Neuronal stem cell (in vitro differentiated cells): ENCODE measurements around the gene ADRA2A.
A peak's percentile ranks its signal among the peaks of the same experiment; 100 is the strongest.

ENCODE experiments used
- DNase-seq: peaks from one replicate; pipeline ENCODE4 v3.0.0-alpha.2; 2013; ENCODE audit warnings: low spot score
- H2AFZ ChIP-seq: one replicate; pipeline ENCODE4 v1.6.1; 2013; ENCODE audit warnings: mild to moderate bottlenecking, low read length, inconsistent platforms
- H2AK5ac ChIP-seq: 2 replicates; pipeline ENCODE4 v1.6.1; 2013; ENCODE audit warnings: low read depth, mild to moderate bottlenecking, inconsistent platforms, low read length, moderate library complexity, mixed read lengths
- H2BK120ac ChIP-seq: 2 replicates; pipeline ENCODE4 v1.6.1; 2013; ENCODE audit warnings: low read depth, mild to moderate bottlenecking, inconsistent platforms, low read length, moderate library complexity, mixed read lengths
- H2BK12ac ChIP-seq: one replicate; pipeline ENCODE4 v1.6.1; 2013; ENCODE audit warnings: low read length, inconsistent platforms
- H2BK15ac ChIP-seq: 2 replicates; pipeline ENCODE4 v1.6.1; 2013; ENCODE audit warnings: mild to moderate bottlenecking, low read length, inconsistent platforms, mixed read lengths
- H2BK5ac ChIP-seq: one replicate; pipeline ENCODE4 v1.6.1; 2013; ENCODE audit warnings: inconsistent platforms, mild to moderate bottlenecking, low read length, moderate library complexity
- H3K14ac ChIP-seq: one replicate; pipeline ENCODE4 v1.6.1; 2013; ENCODE audit warnings: low read length, inconsistent platforms
- H3K18ac ChIP-seq: 2 replicates; pipeline ENCODE4 v1.6.1; 2013; ENCODE audit warnings: low read length, inconsistent platforms
- H3K23ac ChIP-seq: 2 replicates; pipeline ENCODE4 v1.6.1; 2013; ENCODE audit warnings: low read depth, mild to moderate bottlenecking, mixed read lengths, low read length, inconsistent platforms; ENCODE audit not compliant: poor library complexity
- H3K27ac ChIP-seq: replicated peaks from 3 replicates; pipeline ENCODE4 v1.5.1; 2013; ENCODE audit warnings: low read length, inconsistent platforms
- H3K27me3 ChIP-seq, 3 experiments: 2 replicates each; pipeline ENCODE4 v1.6.1; 2013; ENCODE audit warnings: low read length in 3 of 3, mild to moderate bottlenecking in 2 of 3, inconsistent platforms in 1 of 3, low read depth in 1 of 3, mixed read lengths in 1 of 3, moderate library complexity in 1 of 3; ENCODE audit not compliant: control insufficient read depth in 3 of 3, insufficient read depth in 3 of 3
- H3K36me3 ChIP-seq, 2 donors: replicated peaks in 1 of 2; 2 replicates each; pipeline ENCODE4 v1.6.1; 2013; ENCODE audit warnings: low read length in 2 of 2; ENCODE audit not compliant: control insufficient read depth in 2 of 2, insufficient read depth in 2 of 2
- H3K4ac ChIP-seq: 2 replicates; pipeline ENCODE4 v1.6.1; 2013; ENCODE audit warnings: inconsistent platforms, mild to moderate bottlenecking, low read length, moderate library complexity
- H3K4me1 ChIP-seq, 2 donors: 1 replicate in 1 of 2; 2 replicates in 1 of 2; pipeline ENCODE4 v1.6.1; 2013; ENCODE audit warnings: low read length in 2 of 2, low read depth in 1 of 2; ENCODE audit not compliant: control insufficient read depth in 2 of 2, insufficient read depth in 1 of 2
- H3K4me2 ChIP-seq: one replicate; pipeline ENCODE4 v1.6.1; 2013; ENCODE audit warnings: mild to moderate bottlenecking, low read length, inconsistent platforms; ENCODE audit not compliant: insufficient read depth, poor library complexity, severe bottlenecking
- H3K4me3 ChIP-seq, 2 donors: 2 replicates each; pipeline ENCODE4 v1.5.1; 2013; ENCODE audit warnings: low read length in 2 of 2, mild to moderate bottlenecking in 2 of 2, inconsistent platforms in 1 of 2, moderate library complexity in 1 of 2
- H3K79me1 ChIP-seq: one replicate; pipeline ENCODE4 v1.6.1; 2013; ENCODE audit warnings: low read depth, mild to moderate bottlenecking, inconsistent platforms, low read length, moderate library complexity
- H3K9ac ChIP-seq: one replicate; pipeline ENCODE4 v1.6.1; 2013; ENCODE audit warnings: mild to moderate bottlenecking, low read depth, low read length, inconsistent platforms; ENCODE audit not compliant: poor library complexity
- H3K9me3 ChIP-seq, 2 donors: replicated peaks in 1 of 2; 2 replicates each; pipeline versions ENCODE3 to v1.6.1; 2013; ENCODE audit warnings: low read length in 2 of 2, mild to moderate bottlenecking in 2 of 2, inconsistent platforms in 1 of 2, low read depth in 1 of 2, mixed read lengths in 1 of 2, moderate library complexity in 1 of 2; ENCODE audit not compliant: control insufficient read depth in 2 of 2, insufficient read depth in 1 of 2
- H4K8ac ChIP-seq: one replicate; pipeline ENCODE4 v1.6.1; 2013; ENCODE audit warnings: low read depth, mild to moderate bottlenecking, inconsistent platforms, low read length, moderate library complexity
- H4K91ac ChIP-seq: one replicate; pipeline ENCODE4 v1.6.1; 2013; ENCODE audit warnings: low read length, low read depth, mild to moderate bottlenecking, inconsistent platforms; ENCODE audit not compliant: poor library complexity
- WGBS, 2 donors: extraction: QIAGEN DNeasy Blood & Tissue Kit; methylation state at CpG; one replicate each; pipeline ENCODE4 v1.1.7; 2013; ENCODE audit warnings: missing lambda C conversion rate in 2 of 2, mixed read lengths in 1 of 2; ENCODE audit not compliant: insufficient read length in 2 of 2, insufficient replicate concordance in 1 of 2; ENCODE audit errors: extremely low coverage in 2 of 2; 5-methylcytosine and 5-hydroxymethylcytosine counted together

The ADRA2A gene

DNA sequence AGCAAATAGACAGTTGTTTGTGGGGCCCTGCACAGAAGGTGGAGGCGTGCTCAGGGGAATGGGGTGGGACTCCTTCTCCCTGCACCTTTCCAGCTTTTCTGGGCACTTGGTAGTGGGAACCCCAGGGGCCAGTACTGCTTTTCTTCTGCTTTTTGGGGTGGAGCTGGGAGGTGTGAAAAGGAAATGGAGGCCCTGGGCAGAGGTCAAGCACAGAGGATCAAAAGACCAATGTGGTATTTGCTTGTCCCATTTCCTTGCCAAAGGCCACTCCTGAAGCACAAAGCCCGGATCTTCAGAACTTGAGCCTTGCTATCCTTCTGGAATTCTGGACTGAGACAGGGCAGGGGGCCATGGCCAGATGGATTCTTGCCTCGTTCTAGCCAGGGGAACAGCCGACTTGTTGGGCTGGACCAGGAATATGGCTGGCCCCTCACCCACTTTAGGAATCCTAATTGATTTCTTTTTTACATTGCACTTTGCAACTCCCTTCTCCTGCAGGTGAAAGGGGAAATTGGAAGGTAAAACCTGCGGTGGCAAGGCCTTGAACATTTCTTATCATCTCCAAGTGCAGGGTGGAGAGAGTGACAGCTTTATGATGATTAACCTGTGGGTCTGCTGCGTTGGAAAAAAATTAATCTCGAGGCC lies 26.5 kb downstream of the ADRA2A start:
- no CpG with 5 or more reads among the region's 7 CpGs for WGBS, 2 donors
- Histone ChIP-seq H3K18ac (no peak overlapping the region), H3K27ac (no peak overlapping the region), H2BK120ac (no peak overlapping the region), H3K4me1 (no peaks in the 10 kb centered on the region), H3K4ac (no peak overlapping the region), H2AK5ac (no peak overlapping the region), H3K79me1 (no peaks in the 10 kb centered on the region), H3K23ac (no peak overlapping the region), H4K91ac (no peak overlapping the region), H3K4me3 (no peak overlapping the region), H3K9me3 (no peaks in the 10 kb centered on the region), H3K14ac (no peak overlapping the region), H4K8ac (no peak overlapping the region), H3K4me2 (no peak overlapping the region), H2AFZ (no peak overlapping the region), H3K9ac (no peak overlapping the region), H2BK15ac (no peak overlapping the region), H2BK5ac (no peak overlapping the region), H3K36me3 (no peaks in the 10 kb centered on the region), H3K27me3 (no peaks in the 10 kb centered on the region), H2BK12ac (no peak overlapping the region)
- DNase-seq: no peak

DNA sequence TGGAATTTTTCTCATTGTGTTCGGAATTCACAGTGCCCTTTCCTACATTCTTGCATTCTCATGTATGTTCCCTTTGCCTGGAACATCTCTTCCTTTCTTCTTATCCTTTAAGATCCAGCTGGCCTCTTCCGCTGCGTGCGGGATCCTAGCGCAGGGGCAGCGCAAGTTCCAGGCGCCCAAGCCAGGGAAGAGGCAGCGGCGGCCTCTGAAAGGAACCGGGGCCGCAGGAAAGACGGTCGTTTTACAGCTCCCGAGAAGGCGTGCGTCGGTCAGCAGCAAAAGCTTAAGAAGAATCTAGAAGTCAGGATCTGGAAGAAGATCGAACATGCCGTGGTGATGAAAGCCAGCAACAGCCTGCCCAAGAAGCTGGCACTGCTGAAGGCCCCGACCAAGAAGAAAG lies 28.0 kb downstream of the ADRA2A start:
- H2AFZ ChIP-seq: no peak overlapping the region
- DNase-seq: no peak
- H3K4me2 ChIP-seq: no peak overlapping the region
- H3K4me3 ChIP-seq: no peak overlapping the region
- H3K79me1 ChIP-seq: no peaks in the 10 kb centered on the region
- H2BK5ac ChIP-seq: no peak overlapping the region
- no peak overlapping the region for H2BK12ac ChIP-seq
- no peak overlapping the region for H2BK120ac ChIP-seq
- no CpG with 5 or more reads among the region's 20 CpGs for WGBS, 2 donors
- H2AK5ac ChIP-seq: no peak overlapping the region
- no peaks in the 10 kb centered on the region for H3K36me3 ChIP-seq
- no peak overlapping the region for H2BK15ac ChIP-seq
- H4K91ac ChIP-seq: no peak overlapping the region
- no peaks in the 10 kb centered on the region for H3K27me3 ChIP-seq
- no peak overlapping the region for H3K4ac ChIP-seq
- H3K23ac ChIP-seq: no peak overlapping the region
- no peaks in the 10 kb centered on the region for H3K4me1 ChIP-seq
- no peak overlapping the region for H4K8ac ChIP-seq
- peak overlapping the region; percentile 53 for H3K18ac ChIP-seq
- H3K9ac ChIP-seq: no peak overlapping the region
- no peak overlapping the region for H3K14ac ChIP-seq
- no peaks in the 10 kb centered on the region for H3K9me3 ChIP-seq
- no peak overlapping the region for H3K27ac ChIP-seq

DNA sequence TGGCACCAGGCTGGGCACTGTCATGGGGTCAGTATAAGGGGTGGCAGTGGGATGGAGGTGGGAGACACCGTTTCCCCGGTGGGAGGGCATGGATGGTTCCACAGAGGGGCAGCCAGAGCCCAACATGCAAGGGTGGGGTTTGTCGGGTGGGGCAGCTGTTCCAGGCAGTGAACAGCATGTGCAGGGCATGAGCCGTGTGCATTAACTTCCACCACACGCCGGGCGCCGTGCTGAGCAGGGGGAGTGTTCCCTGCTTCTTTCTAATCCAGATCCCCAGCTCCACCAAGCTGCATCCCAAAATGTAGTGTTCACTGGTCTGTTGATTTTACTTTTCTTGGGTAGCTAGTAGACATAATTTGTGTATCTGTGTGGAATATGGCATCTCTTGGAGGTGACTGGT lies 29.3 kb downstream of the ADRA2A start:
- H2AK5ac ChIP-seq: no peak overlapping the region
- no peaks in the 10 kb centered on the region for H3K9me3 ChIP-seq
- H3K27ac ChIP-seq: no peak overlapping the region
- H3K79me1 ChIP-seq: no peaks in the 10 kb centered on the region
- H2BK15ac ChIP-seq: no peak overlapping the region
- no peaks in the 10 kb centered on the region for H3K4me1 ChIP-seq
- H3K18ac ChIP-seq: no peak overlapping the region
- no peak overlapping the region for H3K4me3 ChIP-seq
- no peak overlapping the region for H4K91ac ChIP-seq
- WGBS, 2 donors: no CpG with 5 or more reads among the region's 8 CpGs
- no peak overlapping the region for H4K8ac ChIP-seq
- no peak overlapping the region for H2BK120ac ChIP-seq
- no peak overlapping the region for H3K4ac ChIP-seq
- H3K14ac ChIP-seq: no peak overlapping the region
- no peaks in the 10 kb centered on the region for H3K27me3 ChIP-seq
- H2BK5ac ChIP-seq: no peak overlapping the region
- H3K36me3 ChIP-seq: no peaks in the 10 kb centered on the region
- no peak for DNase-seq
- H2AFZ ChIP-seq: no peak overlapping the region
- H2BK12ac ChIP-seq: no peak overlapping the region
- H3K9ac ChIP-seq: no peak overlapping the region
- no peak overlapping the region for H3K4me2 ChIP-seq
- H3K23ac ChIP-seq: no peak overlapping the region

- Histone ChIP-seq H3K36me3 (no peaks in the 10 kb centered on the region), H2BK15ac (no peak overlapping the region), H3K23ac (no peak overlapping the region), H4K91ac (no peak overlapping the region), H3K27me3 (no peaks in the 10 kb centered on the region), H3K4me1 (no peaks in the 10 kb centered on the region), H3K14ac (no peak overlapping the region), H3K9ac (no peak overlapping the region), H3K4me2 (no peak overlapping the region), H3K79me1 (no peaks in the 10 kb centered on the region), H2BK120ac (no peak overlapping the region), H3K9me3 (no peaks in the 10 kb centered on the region), H2BK12ac (no peak overlapping the region), H2AK5ac (no peak overlapping the region), H4K8ac (no peak overlapping the region), H3K18ac (no peak overlapping the region), H3K4ac (no peak overlapping the region), H3K4me3 (no peak overlapping the region), H2BK5ac (no peak overlapping the region), H2AFZ (no peak overlapping the region), H3K27ac (no peak overlapping the region)
- no peak for DNase-seq
- no CpG with 5 or more reads among the region's 4 CpGs for WGBS, 2 donors
Observed at GRCh38 chr10:111107023-111107422, 30.2 kb downstream of the ADRA2A start.
